ENCODE results near the gene OXCT2.
A peak's percentile ranks its signal among the peaks of the same experiment; 100 is the strongest.

OXCT2 gene

DNA sequence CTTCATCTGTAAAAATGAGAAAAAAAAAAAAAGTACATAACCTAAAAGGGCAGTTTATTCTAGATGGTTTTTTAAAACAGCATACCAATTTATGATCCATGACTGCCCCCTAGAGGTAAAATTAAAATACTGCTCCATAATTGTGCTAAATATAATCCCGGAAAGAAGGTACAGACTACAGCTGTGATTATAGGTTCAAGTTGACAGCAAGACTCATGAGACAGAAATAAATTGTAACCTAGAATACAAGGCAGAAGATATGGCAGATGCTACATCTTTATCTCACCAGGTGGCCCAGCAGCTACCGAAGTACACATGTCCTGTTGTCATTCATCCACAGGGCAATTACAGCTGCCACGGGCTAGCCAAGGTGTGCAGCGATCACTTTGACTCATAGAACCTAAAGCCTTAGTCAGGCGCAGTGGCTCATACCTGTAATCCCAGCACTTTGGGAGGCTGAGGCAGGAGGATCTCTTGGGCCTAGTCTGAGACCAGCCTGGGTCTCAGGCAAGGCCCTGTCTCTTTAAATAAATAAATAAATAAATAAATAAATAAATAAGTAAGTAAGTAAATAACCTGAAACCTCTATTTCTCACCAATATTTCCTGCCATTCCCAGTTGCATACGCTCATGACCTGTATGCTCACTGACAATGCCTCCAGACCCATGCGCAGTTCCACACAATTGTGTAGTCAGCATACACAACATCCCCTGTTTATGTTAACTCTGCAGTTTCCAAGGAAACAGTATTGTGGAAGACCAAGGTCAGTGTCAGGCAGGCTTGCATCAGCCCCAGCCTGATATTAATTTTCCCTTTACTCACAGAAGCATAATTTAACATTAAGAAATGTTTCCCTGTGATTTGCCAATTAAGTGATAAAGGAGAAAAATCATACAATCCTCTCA is 50.8 kb downstream of the OXCT2 start:
- no peak overlapping the region for H3K4me3 ChIP-seq (replicated peaks; ENCODE audit: low read depth, low read length)
- DNase-seq (ENCODE audit: low read depth), result peak; percentile 81
- TF ChIP-seq, protein P1, sequence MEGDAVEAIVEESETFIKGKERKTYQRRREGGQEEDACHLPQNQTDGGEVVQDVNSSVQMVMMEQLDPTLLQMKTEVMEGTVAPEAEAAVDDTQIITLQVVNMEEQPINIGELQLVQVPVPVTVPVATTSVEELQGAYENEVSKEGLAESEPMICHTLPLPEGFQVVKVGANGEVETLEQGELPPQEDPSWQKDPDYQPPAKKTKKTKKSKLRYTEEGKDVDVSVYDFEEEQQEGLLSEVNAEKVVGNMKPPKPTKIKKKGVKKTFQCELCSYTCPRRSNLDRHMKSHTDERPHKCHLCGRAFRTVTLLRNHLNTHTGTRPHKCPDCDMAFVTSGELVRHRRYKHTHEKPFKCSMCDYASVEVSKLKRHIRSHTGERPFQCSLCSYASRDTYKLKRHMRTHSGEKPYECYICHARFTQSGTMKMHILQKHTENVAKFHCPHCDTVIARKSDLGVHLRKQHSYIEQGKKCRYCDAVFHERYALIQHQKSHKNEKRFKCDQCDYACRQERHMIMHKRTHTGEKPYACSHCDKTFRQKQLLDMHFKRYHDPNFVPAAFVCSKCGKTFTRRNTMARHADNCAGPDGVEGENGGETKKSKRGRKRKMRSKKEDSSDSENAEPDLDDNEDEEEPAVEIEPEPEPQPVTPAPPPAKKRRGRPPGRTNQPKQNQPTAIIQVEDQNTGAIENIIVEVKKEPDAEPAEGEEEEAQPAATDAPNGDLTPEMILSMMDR (IDR thresholded peaks at IDR 0.05; ENCODE audit: low read length, missing control alignments), result peak; percentile 51
